GM06990 (cell line): ENCODE data around the gene ZNF835.

ENCODE experiments used
- DNase-seq: peaks from one replicate; pipeline ENCODE4 v3.0.0-alpha.2; 2011; ENCODE audit not compliant: insufficient read length; ENCODE audit errors: extremely low read depth
- H3K27me3 ChIP-seq: replicated peaks from 2 replicates; pipeline ENCODE4 v1.6.0; 2011; ENCODE audit warnings: low read length; ENCODE audit not compliant: control insufficient read depth, insufficient read depth
- H3K36me3 ChIP-seq: 2 replicates; pipeline ENCODE4 v1.5.1; 2011; ENCODE audit warnings: low read length; ENCODE audit not compliant: control insufficient read depth, insufficient read depth
- H3K4me3 ChIP-seq: replicated peaks from 2 replicates; pipeline ENCODE4 v1.5.1; 2011; ENCODE audit warnings: low read depth, mild to moderate bottlenecking, control low read depth, low read length
- TF ChIP-seq, protein P1 (sequence below): IDR thresholded peaks from 2 replicates; pipeline ENCODE4 v1.5.1; 2011; ENCODE audit warnings: low read length, control low read depth, mild to moderate bottlenecking, inconsistent platforms; ENCODE audit not compliant: insufficient read depth, poor library complexity, severe bottlenecking

ZNF835 gene

DNA sequence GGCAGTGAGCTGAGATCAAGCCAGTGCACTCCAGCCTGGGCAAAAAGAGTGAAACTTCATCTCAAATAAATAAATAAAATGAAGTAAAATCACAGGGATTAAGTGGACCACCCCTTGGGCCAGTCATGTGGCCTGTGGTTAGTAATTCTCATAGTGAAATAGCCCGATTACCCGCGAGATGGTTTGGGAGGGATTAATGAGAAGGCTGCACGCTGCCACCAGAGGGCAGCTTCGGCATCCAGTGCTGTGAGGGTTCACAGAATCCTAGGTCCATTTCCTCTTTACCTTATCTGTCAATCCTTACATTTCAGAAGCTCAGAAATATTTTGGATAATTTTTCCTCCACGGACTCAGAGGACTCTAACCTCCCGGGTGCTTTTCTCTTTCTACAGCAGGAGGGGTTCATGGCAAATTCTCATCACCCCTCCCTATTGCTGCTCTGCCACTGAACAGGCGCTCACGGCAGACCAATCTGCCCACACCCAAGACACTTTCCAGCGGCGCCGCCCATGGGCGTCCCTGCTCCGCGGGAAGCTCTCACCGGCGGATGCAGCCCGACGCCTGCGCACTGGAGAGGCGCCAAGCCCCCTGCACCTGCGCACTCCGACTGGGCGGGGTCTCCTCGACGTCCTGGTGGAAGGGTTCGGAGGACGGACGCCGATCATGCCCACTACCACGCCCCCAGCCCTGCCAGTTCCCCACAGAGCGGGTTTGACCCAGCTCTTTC lies 11.0 kb downstream of the ZNF835 start:
- H3K36me3 ChIP-seq = no peaks in the 10 kb centered on the region
- H3K27me3 ChIP-seq = no peaks in the 10 kb centered on the region
- DNase-seq = no peak
- TF ChIP-seq, protein P1, sequence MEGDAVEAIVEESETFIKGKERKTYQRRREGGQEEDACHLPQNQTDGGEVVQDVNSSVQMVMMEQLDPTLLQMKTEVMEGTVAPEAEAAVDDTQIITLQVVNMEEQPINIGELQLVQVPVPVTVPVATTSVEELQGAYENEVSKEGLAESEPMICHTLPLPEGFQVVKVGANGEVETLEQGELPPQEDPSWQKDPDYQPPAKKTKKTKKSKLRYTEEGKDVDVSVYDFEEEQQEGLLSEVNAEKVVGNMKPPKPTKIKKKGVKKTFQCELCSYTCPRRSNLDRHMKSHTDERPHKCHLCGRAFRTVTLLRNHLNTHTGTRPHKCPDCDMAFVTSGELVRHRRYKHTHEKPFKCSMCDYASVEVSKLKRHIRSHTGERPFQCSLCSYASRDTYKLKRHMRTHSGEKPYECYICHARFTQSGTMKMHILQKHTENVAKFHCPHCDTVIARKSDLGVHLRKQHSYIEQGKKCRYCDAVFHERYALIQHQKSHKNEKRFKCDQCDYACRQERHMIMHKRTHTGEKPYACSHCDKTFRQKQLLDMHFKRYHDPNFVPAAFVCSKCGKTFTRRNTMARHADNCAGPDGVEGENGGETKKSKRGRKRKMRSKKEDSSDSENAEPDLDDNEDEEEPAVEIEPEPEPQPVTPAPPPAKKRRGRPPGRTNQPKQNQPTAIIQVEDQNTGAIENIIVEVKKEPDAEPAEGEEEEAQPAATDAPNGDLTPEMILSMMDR = no peak
- no peak overlapping the region for H3K4me3 ChIP-seq

DNA sequence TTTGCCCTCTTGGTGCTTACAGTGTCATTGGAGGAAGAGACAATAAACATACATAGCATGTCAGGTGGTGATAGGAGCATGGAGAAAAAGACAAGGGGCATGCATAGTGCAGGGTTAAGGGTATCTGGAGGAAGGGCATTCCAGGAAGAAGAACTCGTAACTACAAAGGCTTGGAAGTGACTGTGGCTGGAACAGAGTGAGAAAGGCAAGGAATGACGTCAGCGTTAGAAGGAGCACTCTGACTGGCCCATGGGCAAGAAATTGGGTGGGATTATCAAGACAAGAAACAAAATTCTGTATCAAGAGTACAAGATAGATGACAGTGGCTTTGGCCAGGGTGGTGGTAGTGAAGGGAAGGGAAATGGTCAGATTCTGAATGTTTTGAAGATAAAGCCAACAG lies 17.4 kb downstream of the ZNF835 start:
- no peaks in the 10 kb centered on the region for H3K27me3 ChIP-seq
- no peak for DNase-seq

DNA sequence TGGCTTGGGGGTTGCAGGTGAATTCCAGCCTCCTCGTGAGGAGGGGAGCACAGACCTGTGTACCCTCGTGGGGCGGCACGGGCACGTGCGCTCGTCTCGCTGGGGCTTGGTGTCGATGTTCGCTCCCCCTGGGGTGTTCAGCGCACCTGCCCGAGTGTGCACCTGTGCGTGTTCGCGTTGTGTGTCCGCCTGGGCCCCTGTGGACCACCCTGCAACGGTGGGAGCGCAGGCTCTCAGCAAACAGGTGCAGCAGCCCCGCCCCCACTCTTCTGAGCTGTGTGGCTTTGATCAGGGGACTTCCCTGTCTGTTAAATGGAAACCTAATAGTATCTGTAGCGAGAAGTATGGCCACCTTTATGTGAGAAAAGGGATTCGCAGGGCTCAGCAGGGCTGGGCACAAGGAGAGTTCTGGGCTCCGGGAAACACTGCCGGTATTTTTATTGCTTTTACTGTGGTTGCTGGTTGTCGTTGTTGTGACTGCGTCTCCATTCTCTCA lies 28.0 kb downstream of the ZNF835 start:
- TF ChIP-seq, protein P1 = no peak
- no peaks in the 10 kb centered on the region for H3K36me3 ChIP-seq
- no peaks in the 10 kb centered on the region for H3K27me3 ChIP-seq
- DNase-seq = no peak
- H3K4me3 ChIP-seq = no peak overlapping the region

More for the DNA sequence above, 17.4 kb downstream of the ZNF835 start:
- TF ChIP-seq, protein P1 = no peak
- no peak overlapping the region for H3K4me3 ChIP-seq
- no peaks in the 10 kb centered on the region for H3K36me3 ChIP-seq

DNA sequence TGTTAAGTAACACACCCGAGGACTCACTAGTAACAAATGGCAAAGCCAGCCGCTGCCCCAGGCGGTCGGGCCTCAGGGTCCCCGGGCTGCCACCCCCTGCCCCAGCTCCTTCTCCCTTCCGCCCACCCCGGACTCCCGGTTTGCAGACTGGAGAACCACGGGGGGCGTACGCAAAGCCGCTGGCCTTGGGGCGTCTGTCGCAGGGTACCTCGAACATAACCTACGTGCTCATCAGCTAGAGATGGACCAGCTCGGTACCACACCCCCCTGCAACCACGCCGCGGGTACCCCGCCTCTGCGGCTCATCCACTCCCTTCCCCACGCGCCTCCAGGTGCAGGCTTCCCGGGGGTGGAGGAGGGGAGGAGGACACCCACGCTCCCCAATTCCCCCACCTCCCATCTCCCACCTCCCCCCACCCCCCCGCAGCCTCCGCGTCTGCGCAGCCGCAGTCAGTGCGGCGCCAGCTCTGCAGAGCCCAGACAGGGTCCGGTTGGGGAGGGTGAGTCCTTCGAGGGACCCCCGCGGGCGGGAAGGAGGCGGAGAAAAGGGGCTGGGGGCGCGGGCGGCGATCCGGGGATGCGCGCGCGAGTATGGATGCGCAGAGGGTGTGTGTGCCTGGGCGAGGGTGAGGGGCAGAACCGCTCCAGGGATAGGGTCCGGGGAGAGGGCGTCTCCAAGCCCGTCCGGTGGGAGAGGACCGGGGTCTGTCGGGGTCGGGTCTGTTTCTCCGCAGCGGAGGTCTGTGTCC lies 28.7 kb downstream of the ZNF835 start, which contains the start of gene SMIM17:
Gene SMIM17 (plus strand): TSS at position 449 of the 749 bp plus-strand sequence. CDS start 2,509 bp downstream, outside the sequence.
- TF ChIP-seq, protein P1 = no peak
- no peaks in the 10 kb centered on the region for H3K36me3 ChIP-seq
- no peak within 1 kb of the TSS for H3K4me3 ChIP-seq
- H3K27me3 ChIP-seq = no peaks in the 10 kb centered on the region
- no peak for DNase-seq

DNA sequence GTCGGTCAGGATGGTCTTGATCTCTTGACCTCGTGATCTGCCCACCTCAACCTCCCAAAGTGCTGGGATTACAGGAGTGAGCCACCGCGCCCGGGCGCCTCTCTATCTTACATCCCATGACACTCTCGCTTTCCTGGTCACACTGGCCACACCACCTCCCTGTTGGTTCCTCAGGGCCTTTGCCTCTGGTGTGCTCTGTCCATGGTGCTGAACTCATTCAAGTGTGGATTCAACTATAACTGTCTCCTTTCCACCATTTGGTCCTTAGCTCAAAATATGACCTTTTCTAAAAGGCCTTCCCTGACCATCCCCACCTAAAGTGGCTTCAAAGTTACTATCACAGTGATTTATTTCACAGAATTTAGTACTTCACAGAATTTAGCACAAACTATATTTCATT lies 32.3 kb downstream of the ZNF835 start:
- Histone ChIP-seq H3K27me3 (no peaks in the 10 kb centered on the region), H3K4me3 (no peak overlapping the region), H3K36me3 (no peaks in the 10 kb centered on the region)
- no peak for DNase-seq
- TF ChIP-seq, protein P1 = no peak
